Muscle layer of duodenum (tissue), 2 donors: ENCODE measurements around the gene ZFP28.

Experiments used
- H3K27ac ChIP-seq: one replicate; pipeline ENCODE4 v1.7.0; 2013; ENCODE audit warnings: mild to moderate bottlenecking, low read length
- H3K27me3 ChIP-seq: one replicate; pipeline ENCODE4 v1.7.0; 2013; ENCODE audit warnings: low read depth, mild to moderate bottlenecking, control low read depth, low read length
- H3K36me3 ChIP-seq, 2 donors: one replicate each; pipeline ENCODE4 v1.7.0; 2013; ENCODE audit warnings: low read length in 2 of 2, control low read depth in 1 of 2, mild to moderate bottlenecking in 1 of 2; ENCODE audit not compliant: insufficient read depth in 2 of 2, control insufficient read depth in 1 of 2
- H3K4me1 ChIP-seq, 2 donors: one replicate each; pipeline ENCODE4 v1.7.0; 2013; ENCODE audit warnings: low read length in 2 of 2, mild to moderate bottlenecking in 2 of 2, control low read depth in 1 of 2, moderate library complexity in 1 of 2; ENCODE audit not compliant: insufficient read depth in 2 of 2, control insufficient read depth in 1 of 2
- H3K4me3 ChIP-seq, 2 donors: one replicate each; pipeline ENCODE4 v1.7.0; 2013; ENCODE audit warnings: low read length in 2 of 2, low read depth in 1 of 2, mild to moderate bottlenecking in 1 of 2
- H3K9me3 ChIP-seq, 2 donors: one replicate each; pipeline ENCODE4 v1.7.0; 2013; ENCODE audit warnings: low read length in 2 of 2, control low read depth in 1 of 2, mild to moderate bottlenecking in 1 of 2; ENCODE audit not compliant: control insufficient read depth in 1 of 2
- donor health status: healthy.

The ZFP28 gene

GRCh38 chr19:56596676-56597075, 57.9 kb downstream of the ZFP28 start:
- Histone ChIP-seq H3K4me1 (peaks cover 4 to 10% of the 10 kb centered on the region in 2 donors), H3K27ac (no peak overlapping the region), H3K4me3 (peak overlapping the region in 1 of 2 donors; percentile 100), H3K27me3 (no peaks in the 10 kb centered on the region), H3K36me3 (peaks cover 9 to 30% of the 10 kb centered on the region in 2 donors), H3K9me3 (peaks cover 2 to 8% of the 10 kb centered on the region in 2 donors)

GRCh38 chr19:56597696-56598095, 58.9 kb downstream of the ZFP28 start:
- H3K27ac ChIP-seq: no peak overlapping the region

DNA sequence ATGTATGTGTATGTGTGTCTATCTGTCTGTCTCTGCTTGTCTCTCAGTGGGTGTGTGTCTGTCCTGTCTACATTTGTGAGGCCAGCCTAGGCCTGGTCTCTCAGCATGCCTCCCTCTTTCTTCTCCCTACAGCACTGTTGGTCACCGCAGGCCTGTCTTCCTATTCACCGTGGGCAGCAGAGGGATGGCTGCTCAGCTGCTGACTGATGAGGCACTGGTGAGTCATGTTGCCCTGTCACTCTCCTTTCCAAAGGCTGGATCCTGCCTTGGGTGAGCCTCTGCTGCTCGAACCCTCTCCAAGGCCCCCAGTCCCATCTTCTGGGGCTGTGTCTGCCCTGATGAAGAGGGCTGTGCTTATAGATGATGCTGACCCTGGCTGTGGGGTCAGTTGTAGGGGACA, 62.6 kb downstream of the ZFP28 start:
- Histone ChIP-seq H3K36me3 (peaks cover 9 to 62% of the 10 kb centered on the region in 2 donors), H3K9me3 (peaks cover 21 to 27% of the 10 kb centered on the region in 2 donors), H3K27ac (no peak overlapping the region), H3K4me1 (peaks cover 0 to 3% of the 10 kb centered on the region in 2 donors), H3K4me3 (peak overlapping the region in 1 of 2 donors; percentile 26), H3K27me3 (no peaks in the 10 kb centered on the region)

More at GRCh38 chr19:56597696-56598095, 58.9 kb downstream of the ZFP28 start:
- no peaks in the 10 kb centered on the region for H3K27me3 ChIP-seq
- peaks cover under 1 to 9% of the 10 kb centered on the region in 2 donors for H3K9me3 ChIP-seq
- peaks cover 9 to 40% of the 10 kb centered on the region in 2 donors for H3K36me3 ChIP-seq
- H3K4me3 ChIP-seq: no peak overlapping the region
- peaks cover 4 to 10% of the 10 kb centered on the region in 2 donors for H3K4me1 ChIP-seq

DNA sequence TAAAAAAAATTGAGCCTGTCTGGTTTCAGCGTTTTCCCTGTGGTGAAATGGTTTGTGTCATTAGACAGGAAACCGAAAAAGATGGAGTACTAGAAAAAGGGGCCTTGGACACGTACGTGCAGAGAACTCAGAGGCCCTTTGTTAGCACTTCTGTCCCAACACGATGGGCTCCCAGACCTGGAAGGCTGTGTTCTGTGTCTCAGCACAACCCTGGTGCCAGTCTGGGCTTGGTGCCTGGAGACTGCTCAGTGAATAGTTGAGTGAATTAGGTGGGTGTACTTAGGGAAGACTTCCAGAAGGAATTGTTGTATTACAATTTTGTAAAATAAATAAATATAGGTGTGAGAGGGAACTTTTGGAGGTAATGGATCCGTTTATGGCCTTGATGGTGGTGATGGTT, 65.1 kb downstream of the ZFP28 start:
- peaks cover 11 to 54% of the 10 kb centered on the region in 2 donors for H3K36me3 ChIP-seq
- H3K4me3 ChIP-seq: no peak overlapping the region
- no peaks in the 10 kb centered on the region for H3K27me3 ChIP-seq
- H3K9me3 ChIP-seq: peaks cover 21 to 42% of the 10 kb centered on the region in 2 donors
- H3K4me1 ChIP-seq: no peaks in the 10 kb centered on the region
- no peak overlapping the region for H3K27ac ChIP-seq
